DOHH2 (cell line): ENCODE data around the gene GAB2.
A peak's percentile ranks its signal among the peaks of the same experiment; 100 is the strongest.

Experiments used
- H3F3A ChIP-seq: fragments of 200-600 bp; sonication (generic), shearing (Covaris generic); 2 replicates; pipeline ENCODE4 v1.6.0; 2016; ENCODE audit warnings: antibody characterized with exemption, mild to moderate bottlenecking; ENCODE audit not compliant: control insufficient read depth, insufficient read depth
- H3K27ac ChIP-seq: fragments of 200-600 bp; sonication (generic); 2 replicates; pipeline ENCODE4 v1.5.1; 2014; ENCODE audit warnings: low read depth, mild to moderate bottlenecking, low read length, moderate library complexity
- H3K27me3 ChIP-seq: fragments of 200-600 bp; sonication (generic); 2 replicates; pipeline ENCODE4 v1.6.1; 2014; ENCODE audit warnings: mild to moderate bottlenecking, low read length, mixed read lengths; ENCODE audit not compliant: control insufficient read depth
- H3K36me3 ChIP-seq: fragments of 200-600 bp; sonication (generic); 2 replicates; pipeline ENCODE4 v1.6.1; 2014; ENCODE audit warnings: mild to moderate bottlenecking, low read length, moderate library complexity, mixed read lengths; ENCODE audit not compliant: control insufficient read depth
- H3K4me1 ChIP-seq: fragments of 200-600 bp; sonication (generic); 2 replicates; pipeline ENCODE4 v1.6.1; 2014; ENCODE audit warnings: mild to moderate bottlenecking, low read length, mixed read lengths; ENCODE audit not compliant: control insufficient read depth
- H3K4me2 ChIP-seq: fragments of 200-600 bp; sonication (generic); 2 replicates; pipeline ENCODE4 v1.6.0; 2014; ENCODE audit warnings: mild to moderate bottlenecking, low read length, moderate library complexity
- H3K4me3 ChIP-seq: fragments of 200-600 bp; sonication (generic); 2 replicates; pipeline ENCODE4 v1.5.1; 2014; ENCODE audit warnings: mild to moderate bottlenecking, low read length, mixed read lengths
- H3K79me2 ChIP-seq: fragments of 200-600 bp; sonication (generic); 2 replicates; pipeline ENCODE4 v1.6.1; 2014; ENCODE audit warnings: mild to moderate bottlenecking, low read length, mixed read lengths; ENCODE audit not compliant: control insufficient read depth
- H3K9me2 ChIP-seq: fragments of 200-600 bp; sonication (generic); replicated peaks from 2 replicates; pipeline ENCODE4 v1.6.1; 2014; ENCODE audit warnings: mild to moderate bottlenecking, low read length, mixed read lengths; ENCODE audit not compliant: control insufficient read depth
- H3K9me3 ChIP-seq: fragments of 200-600 bp; sonication (generic); 2 replicates; pipeline ENCODE4 v1.6.1; 2014; ENCODE audit warnings: antibody characterized with exemption, low read length, mixed read lengths; ENCODE audit not compliant: control insufficient read depth, insufficient read depth
- H4K20me1 ChIP-seq: fragments of 200-600 bp; sonication (generic); 2 replicates; pipeline ENCODE4 v1.6.0; 2014; ENCODE audit warnings: low read depth, mild to moderate bottlenecking, antibody characterized with exemption, low read length, moderate library complexity; ENCODE audit not compliant: control insufficient read depth, insufficient read depth
- CTCF ChIP-seq: fragments of 200-600 bp; sonication (generic); IDR thresholded peaks from one replicate; pipeline ENCODE4 v1.5.1; 2014; ENCODE audit warnings: antibody characterized with exemption, mild to moderate bottlenecking, low read depth, low read length; ENCODE audit not compliant: poor library complexity, severe bottlenecking
- EZH2phosphoT487 ChIP-seq: fragments of 200-600 bp; sonication (generic); IDR thresholded peaks from 2 replicates; pipeline ENCODE4 v1.6.1; 2017; ENCODE audit warnings: borderline replicate concordance, mild to moderate bottlenecking, antibody characterized with exemption, low read length, moderate library complexity, mixed read lengths

Gene GAB2

GRCh38 chr11:78424334-78425270 is 7.0 kb upstream of the GAB2 start:
- Histone ChIP-seq H3K4me2 (peak overlapping the region; percentile 30), H3K27ac (no peak overlapping the region), H3K36me3 (no peaks in the 10 kb centered on the region), H3K79me2 (no peaks in the 10 kb centered on the region), H3K27me3 (no peaks in the 10 kb centered on the region; the same call in 1 of the 2 replicates), H3K4me3 (no peak overlapping the region), H3K9me2 (no peaks in the 10 kb centered on the region), H4K20me1 (no peaks in the 10 kb centered on the region), H3K4me1 (peaks cover 45% of the 10 kb centered on the region), H3K9me3 (no peaks in the 10 kb centered on the region), H3F3A (no peaks in the 10 kb centered on the region)
- TF ChIP-seq EZH2phosphoT487 (no peak), CTCF (no peak)

GRCh38 chr11:78423241-78423640 is 5.6 kb upstream of the GAB2 start:
- no peak overlapping the region for H3K27ac ChIP-seq
- TF ChIP-seq EZH2phosphoT487 (no peak), CTCF (no peak)
- peaks cover 14% of the 10 kb centered on the region for H3K27me3 ChIP-seq
- H3K9me3 ChIP-seq: no peaks in the 10 kb centered on the region
- H4K20me1 ChIP-seq: no peaks in the 10 kb centered on the region; the same call in 1 of the 2 replicates
- H3K9me2 ChIP-seq: no peaks in the 10 kb centered on the region
- no peak overlapping the region for H3K4me3 ChIP-seq
- no peaks in the 10 kb centered on the region for H3K36me3 ChIP-seq
- H3K79me2 ChIP-seq: no peaks in the 10 kb centered on the region
- H3K4me1 ChIP-seq: peaks cover 46% of the 10 kb centered on the region
- H3K4me2 ChIP-seq: no peak overlapping the region
- H3F3A ChIP-seq: peaks cover 5% of the 10 kb centered on the region; the same call in 1 of the 2 replicates

- Histone ChIP-seq H3K4me2 (peak overlapping the region; percentile 53), H3K27ac (no peak overlapping the region), H3K9me2 (no peaks in the 10 kb centered on the region), H3K4me1 (peaks cover 46% of the 10 kb centered on the region), H3K4me3 (peak overlapping the region; percentile 19; the same call in 1 of the 2 replicates), H3K36me3 (no peaks in the 10 kb centered on the region), H4K20me1 (no peaks in the 10 kb centered on the region; the same call in 1 of the 2 replicates), H3K27me3 (peaks cover 23% of the 10 kb centered on the region), H3K79me2 (no peaks in the 10 kb centered on the region), H3F3A (peaks cover 8% of the 10 kb centered on the region), H3K9me3 (no peaks in the 10 kb centered on the region)
- TF ChIP-seq CTCF (no peak), EZH2phosphoT487 (no peak)
These were observed 3.2 kb upstream of the GAB2 start for GRCh38 chr11:78420796-78421209.
